ENCODE measurements around the gene HOXB4.
A peak's percentile ranks its signal among the peaks of the same experiment; 100 is the strongest.

The HOXB4 gene

GRCh38 chr17:48577946-48578615 lies at the start of gene HOXB4:
TSS of gene HOXB4 (minus strand) at chr17:48578350. CDS start at chr17:48578319, 31 bp downstream.
- peak in 1 of 2 donors; percentile 43 for DNase-seq (ENCODE audit: low read depth in 2 of 2)

GRCh38 chr17:48627118-48627597 lies 49.0 kb upstream of the HOXB4 start:
- DNase-seq (ENCODE audit: low read depth in 2 of 2): no peak

- DNase-seq (ENCODE audit: low read depth in 2 of 2): peak; percentile 34 to 39
These were observed 48.3 kb upstream of the HOXB4 start, which contains the start of gene HOXB9 for GRCh38 chr17:48626245-48627117. TSS of gene HOXB9 (minus strand) at chr17:48626358. CDS start at chr17:48626269, 89 bp downstream.

- DNase-seq (ENCODE audit: low read depth in 2 of 2): no peak
These were observed 47.5 kb upstream of the HOXB4 start for GRCh38 chr17:48625495-48626244.

- DNase-seq (ENCODE audit: low read depth in 2 of 2): no peak
These were observed 46.7 kb upstream of the HOXB4 start for GRCh38 chr17:48624544-48625494.

- DNase-seq (ENCODE audit: low read depth in 2 of 2): no peak
These were observed 46.0 kb upstream of the HOXB4 start for GRCh38 chr17:48624118-48624517.

- DNase-seq (ENCODE audit: low read depth in 2 of 2): no peak
These were observed 45.4 kb upstream of the HOXB4 start for GRCh38 chr17:48623583-48623982.

GRCh38 chr17:48622857-48623256 lies 44.7 kb upstream of the HOXB4 start:
- DNase-seq (ENCODE audit: low read depth in 2 of 2): no peak

GRCh38 chr17:48621410-48622392 lies 43.6 kb upstream of the HOXB4 start:
- DNase-seq (ENCODE audit: low read depth in 2 of 2): no peak

- no peak for DNase-seq (ENCODE audit: low read depth in 2 of 2)
These were observed 42.5 kb upstream of the HOXB4 start for GRCh38 chr17:48620461-48621139.

GRCh38 chr17:48619826-48620449 lies 41.8 kb upstream of the HOXB4 start:
- no peak for DNase-seq (ENCODE audit: low read depth in 2 of 2)

GRCh38 chr17:48618256-48618896 lies 40.2 kb upstream of the HOXB4 start:
- DNase-seq (ENCODE audit: low read depth in 2 of 2): peak; percentile 57 to 71

GRCh38 chr17:48617471-48618255 lies 39.5 kb upstream of the HOXB4 start:
- no peak for DNase-seq (ENCODE audit: low read depth in 2 of 2)

GRCh38 chr17:48616717-48617470 lies 38.7 kb upstream of the HOXB4 start:
- no peak for DNase-seq (ENCODE audit: low read depth in 2 of 2)

GRCh38 chr17:48615963-48616716 lies 38.0 kb upstream of the HOXB4 start:
- no peak for DNase-seq (ENCODE audit: low read depth in 2 of 2)

All from activated CD8-positive, alpha-beta memory T cell treated with anti-CD3 and anti-CD28 coated beads for 4 hours (primary cell).